GM18909 (cell line): ENCODE results near the gene HID1.
"Not testable (repeated sequence)": the region's sequence is repeated elsewhere in the genome, so short reads cannot be mapped to it uniquely, and the experiment has no call there.

Experiments
- ATAC-seq: cut with Tn5 transposase; IDR thresholded peaks from one replicate; pipeline ENCODE4 v1.9.1; 2021; ENCODE audit warnings: mild to moderate bottlenecking; ENCODE audit not compliant: unreplicated experiment, poor library complexity

HID1 gene

DNA sequence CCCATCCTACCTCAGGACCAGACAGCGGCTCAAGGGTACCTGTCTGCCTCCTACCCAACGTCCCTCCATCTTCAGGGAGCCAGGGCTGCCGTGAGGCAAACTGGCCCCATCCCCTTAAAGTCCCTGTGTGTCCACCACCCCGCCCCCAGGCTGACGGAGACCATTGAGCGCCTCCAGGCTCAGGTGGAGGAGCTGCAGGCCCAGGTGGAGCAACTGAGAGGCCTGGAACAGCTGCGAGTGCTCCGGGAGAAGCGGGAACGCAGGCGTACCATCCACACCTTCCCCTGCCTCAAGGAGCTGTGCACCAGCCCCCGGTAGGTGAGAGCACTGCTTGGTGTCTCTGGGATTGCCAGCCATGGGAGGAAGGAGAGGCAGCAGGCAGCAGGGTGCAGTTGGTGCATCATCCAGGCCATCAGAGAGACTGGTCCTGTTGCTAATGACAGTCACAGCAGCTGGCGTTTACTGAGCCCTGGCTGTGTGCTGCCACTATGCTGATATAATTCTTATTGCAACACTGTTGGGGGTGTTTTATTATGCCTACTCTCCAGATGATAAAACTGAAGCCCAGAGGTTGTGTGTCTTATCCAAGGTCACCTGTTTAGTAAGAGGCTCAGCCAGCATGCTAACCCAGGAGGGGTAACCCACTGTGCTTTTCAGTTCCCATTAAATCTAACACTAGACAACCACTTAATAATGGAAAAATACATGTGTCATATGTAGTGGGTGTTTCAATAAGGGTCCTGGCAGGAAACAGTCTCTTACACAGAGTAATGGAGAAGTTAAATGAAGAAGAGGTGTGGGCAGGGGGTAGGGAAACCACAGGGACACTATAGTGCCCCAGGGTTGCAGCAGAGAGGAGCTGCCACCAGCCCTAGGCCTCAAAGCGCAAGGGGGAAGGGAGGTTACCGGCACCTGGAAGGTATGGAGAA is 29.6 kb upstream of the HID1 start:
- ATAC-seq, result no peak

DNA sequence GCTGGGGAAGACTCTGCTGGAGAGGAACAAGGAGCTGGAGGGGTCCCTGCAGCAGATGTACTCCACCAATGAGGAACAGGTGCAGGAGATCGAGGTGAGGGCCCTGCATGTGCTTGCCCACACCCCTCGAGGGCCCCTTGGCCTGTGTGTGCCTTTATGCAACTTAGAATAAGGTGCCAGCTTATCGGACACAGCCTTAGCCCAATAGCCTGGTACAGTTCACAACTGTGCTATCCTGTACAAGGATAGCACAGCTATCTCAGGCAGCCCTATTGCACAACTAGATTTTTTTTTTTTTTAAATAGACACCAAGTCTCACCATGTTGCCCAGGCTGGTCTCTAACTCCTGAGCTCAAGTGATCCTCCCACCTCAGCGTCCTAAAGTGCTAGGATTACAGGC is 27.0 kb upstream of the HID1 start:
- no peak for ATAC-seq

DNA sequence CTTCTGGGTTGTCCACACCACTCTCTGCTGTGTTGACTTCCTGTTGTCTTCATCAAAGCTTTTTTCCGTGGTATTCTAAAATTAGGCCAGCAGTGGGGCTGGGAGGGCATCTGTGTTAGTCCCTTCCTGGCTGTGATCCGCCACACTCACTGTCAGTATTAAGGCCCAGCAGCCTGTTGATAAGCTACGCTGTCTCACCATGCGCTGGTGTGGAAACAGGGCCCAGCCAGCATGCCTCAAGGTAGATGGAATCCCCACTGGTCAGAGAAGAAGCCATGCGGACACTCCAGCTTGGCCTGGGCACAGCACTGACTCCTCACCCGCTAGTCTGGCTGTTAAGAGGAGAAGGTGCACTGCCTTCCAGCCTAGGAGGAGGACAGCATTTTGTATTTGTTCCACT is 26.2 kb upstream of the HID1 start:
- ATAC-seq, result no peak

DNA sequence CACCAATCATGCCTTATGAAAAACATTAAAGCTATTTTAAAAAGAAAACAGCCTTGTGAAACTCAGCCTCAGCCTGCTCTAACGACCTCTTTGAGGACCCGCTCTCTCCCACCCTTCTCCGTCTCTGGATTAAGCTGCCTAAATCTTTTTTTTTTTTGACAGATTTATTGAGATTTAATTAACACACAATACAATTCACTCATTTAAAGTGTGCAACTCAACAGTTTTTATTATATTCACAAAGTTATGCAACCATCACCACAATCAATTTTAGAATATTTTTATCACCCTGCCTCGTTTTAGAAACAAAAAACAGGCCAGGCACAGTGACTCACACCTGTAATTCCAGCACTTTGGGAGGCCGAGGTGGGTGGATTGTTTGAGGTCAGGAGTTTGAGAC is 23.3 kb upstream of the HID1 start:
- ATAC-seq, result no peak

DNA sequence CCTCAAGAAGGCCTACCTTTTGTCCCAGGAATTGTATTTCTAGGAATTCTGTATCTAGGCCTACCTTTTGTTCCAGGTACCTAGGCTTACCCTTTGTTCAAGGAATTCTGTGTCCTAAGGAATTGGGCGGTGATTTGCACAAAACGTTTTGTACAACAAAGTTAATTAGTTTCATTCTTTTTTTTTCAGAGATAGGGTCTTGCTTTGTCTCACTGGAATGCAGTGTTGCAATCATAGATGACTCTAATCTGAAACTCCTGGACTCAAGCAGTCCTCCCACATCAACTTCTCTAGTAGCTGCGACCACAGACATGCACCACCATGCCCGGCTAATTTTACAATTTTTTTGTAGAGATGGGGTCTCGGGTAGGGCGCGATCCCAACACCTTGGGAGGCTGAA is 21.9 kb upstream of the HID1 start:
- no peak for ATAC-seq

DNA sequence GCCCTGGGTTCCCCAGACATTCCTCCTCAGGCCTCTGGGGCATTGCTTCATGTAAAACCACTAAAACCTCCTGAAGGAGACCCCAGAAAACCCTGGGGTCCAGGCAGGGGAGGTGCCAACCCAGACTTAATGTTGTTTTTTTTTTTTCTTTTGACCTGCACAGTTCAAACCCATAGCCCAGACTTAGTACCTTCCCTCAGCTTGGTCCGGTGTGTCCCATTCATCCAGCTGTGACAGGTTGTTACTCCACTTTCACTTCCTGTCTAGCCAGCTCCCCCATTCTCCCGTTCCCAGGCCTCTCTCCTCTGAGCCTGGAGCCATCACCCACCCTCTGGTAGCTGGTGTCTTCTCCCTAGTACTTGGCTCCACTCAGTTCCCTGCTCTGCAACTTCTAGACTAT is 19.7 kb upstream of the HID1 start:
- no peak for ATAC-seq

DNA sequence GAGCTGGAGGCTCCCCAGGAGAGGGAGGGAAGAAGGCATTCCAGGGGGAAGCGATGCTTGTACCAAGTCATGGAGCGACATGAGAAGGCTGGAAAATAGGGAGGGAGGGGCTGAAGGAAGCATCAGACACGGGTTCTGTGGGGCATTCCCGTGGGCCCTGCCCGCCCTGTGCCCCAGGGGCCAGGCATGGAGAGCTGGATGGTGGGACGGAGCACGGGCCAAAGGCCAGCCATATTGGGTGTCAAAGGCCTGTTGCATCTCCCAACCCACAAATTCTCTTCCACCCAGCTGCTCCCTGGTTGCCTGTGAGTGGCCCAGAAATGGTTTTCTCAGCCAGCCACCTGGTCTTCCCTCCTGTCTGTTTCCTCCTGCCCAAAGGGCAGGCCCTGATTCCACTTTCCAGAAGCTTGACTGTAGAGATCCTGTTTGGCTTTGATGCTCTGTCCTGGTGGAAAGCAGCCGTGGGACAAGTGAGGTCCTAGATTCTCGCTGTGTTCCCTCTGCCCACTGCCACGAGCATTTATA is 18.1 kb upstream of the HID1 start:
- ATAC-seq, result no peak

DNA sequence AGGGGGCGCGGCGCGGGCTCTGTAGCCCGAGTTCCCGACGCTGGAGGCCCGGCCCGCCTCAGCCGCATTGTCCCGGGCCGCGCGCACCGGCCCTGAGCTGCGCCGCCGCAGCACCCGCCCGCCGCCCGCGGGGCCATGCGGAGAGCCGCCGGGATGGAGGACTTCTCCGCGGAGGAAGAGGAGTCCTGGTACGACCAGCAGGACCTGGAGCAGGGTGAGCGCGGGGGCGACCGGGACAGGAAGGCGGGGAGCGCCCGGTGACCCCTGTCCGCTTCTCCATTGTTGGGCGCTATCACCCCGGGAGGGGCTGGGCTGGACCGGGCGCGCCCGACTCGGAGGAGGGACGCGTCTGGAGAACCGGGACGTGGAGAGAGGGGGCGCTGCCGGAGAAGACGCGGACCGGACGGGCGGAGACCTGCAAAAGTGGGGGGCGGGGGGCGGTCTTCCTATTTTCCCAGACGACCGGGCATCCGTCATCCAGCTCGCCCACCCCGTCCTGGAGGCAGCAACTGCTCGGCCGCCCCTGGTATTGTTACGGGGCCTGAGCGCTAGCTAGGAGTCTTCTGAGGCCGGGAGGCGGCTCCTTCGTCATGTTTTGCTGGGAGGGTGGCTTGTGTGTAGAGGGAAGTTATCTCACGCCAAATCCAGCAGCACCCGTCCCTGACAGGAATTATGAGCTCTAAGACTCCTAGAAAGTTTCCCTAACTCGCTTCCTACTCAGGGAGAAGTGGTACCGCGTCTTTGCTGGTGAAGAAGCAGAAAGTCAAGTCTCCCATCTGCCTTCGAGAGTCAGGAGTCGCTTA is 15.6 kb upstream of the HID1 start:
- peak; percentile 33 for ATAC-seq

DNA sequence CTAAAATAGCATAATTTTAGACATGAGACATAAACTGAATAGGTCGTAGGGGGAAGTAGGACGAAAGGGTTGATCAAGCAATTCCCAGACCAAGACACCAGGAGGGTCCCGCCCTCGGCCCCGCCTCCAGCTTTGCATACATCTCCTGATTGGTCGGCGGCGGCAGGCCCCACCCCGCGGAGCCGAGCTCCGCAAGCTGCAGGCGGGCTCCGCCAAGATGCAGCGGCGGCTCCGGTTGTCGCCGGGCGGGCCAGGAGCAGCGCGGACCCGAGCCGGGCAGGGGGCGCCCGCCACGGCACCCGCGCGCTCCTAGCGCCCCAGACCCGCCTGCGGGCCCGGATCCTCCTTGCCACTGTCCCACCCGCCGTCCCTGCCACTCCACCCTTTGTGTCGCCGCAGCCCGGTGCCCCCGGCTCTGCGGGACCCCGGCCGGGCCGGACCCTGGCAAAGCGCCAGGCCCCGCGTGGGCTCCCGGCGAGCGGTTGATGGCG is 14.9 kb upstream of the HID1 start, which contains the start of gene CDR2L:
TSS of gene CDR2L (plus strand) at position 215 of the 491 bp plus-strand sequence. CDS start 412 bp downstream, outside the sequence.
- ATAC-seq, result peak; percentile 85

DNA sequence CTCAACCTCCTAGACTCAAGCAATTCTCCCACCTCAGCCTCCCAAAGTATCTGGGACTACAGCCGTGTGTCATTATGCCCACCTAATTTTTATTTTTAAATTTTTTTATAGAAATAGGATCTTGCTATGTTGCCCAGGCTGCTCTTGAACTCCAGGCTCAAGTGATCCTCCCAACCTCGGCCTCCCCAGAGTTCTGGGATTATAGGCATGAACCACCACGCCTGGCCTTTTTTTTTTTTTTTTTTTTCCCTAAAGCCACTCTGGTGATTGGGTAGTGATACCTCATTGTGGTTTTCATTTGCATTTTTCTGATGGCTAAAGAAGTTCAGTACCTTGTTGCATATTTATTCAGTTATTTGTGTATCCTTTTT is 13.6 kb upstream of the HID1 start:
- ATAC-seq, result no peak

DNA sequence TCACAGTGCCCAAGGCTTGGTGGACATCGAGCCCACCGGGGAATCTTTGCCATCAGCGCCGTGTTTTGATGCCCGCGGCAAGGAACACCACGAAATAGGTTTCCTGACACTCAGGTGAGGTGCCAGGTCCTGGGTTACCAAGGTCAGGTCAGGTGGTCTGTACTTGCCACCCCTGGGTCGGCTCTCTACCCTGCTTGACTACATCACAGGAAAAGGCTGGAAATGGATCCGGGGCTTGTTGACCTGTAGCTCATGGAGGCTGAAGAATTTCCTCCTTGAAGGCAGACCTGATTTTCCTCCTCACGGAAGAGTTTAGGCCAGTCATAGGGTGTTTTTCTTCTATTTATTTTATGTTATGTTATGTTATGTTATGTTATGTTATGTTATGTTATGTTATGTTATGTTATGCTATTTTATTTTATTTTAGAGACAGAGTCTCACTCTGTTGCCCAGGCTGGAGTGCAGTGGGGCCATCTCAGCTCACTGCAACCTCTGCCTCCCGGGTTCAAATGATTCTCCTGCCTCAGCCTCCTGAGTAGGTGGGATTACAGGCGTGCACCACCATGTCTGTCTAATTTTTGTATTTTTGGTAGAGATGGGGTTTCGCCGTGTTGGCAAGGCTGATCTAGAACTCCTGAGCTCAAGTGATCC is 10.2 kb upstream of the HID1 start:
- not testable (repeated sequence) for ATAC-seq

DNA sequence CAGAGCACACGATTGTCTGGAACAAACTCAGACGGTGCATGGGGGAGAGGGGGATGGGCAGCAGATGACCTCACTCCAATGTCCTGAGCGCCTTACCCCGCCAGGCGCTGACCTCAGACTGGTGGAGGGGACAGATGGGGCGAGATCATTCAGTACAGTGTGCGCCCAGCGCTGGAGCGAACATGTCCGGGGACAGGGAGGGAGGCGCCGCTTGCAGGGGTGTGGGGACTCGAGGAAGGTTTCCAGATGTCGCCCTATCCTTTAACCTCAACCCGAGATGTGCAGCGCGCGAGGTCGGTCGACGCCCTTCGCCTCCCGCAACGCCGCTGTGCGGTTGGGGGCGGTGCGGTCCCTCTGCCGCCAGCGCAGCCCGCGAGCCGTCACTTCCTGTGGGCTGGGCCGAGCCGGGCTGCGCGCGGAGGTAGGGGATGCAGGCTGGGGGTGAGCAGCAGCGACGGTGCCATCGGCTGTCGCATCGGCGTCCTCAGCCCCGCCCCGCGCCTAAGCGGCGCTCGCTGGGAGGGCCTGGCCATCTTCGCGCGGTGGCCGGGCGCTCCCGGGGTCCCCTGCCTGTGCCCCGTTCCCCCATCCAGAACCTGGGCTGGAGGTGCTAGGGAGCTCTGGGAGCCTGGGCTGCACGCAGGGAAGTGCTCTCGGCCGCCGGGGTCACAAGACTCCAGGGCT is 9.6 kb upstream of the HID1 start:
- ATAC-seq, result peak; percentile 65

DNA sequence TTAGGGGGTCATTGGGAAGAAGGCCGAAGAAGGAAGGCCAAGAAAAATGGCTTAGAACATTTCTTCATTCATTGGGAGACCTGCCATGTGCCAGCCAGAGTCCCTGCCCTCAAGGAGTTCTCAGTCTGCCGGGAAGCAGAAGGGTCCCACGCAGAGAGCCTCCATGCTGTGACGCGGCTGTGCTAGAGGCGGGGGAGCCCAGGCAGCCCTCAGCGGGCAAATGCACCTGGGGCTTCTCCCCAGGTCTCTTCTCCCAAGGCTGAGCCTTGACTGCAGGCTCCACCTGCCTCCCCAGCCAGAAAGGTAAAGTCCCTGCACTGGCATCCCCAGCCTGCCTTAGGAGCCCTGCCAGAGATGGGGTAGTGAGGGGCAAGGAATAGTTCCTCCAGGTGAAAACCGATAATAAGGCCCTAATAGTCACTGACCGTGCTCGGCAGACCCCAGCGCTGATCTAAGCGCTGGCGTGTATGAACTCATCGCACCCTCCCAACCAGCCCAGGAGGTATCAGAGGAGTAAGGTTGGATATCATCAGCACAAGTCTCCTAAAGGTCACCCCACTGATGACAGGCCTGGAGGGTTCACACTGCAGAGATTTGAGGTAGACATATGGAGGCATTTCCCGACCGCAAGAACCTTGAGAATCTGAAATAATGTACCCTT is 8.9 kb upstream of the HID1 start:
- no peak for ATAC-seq

DNA sequence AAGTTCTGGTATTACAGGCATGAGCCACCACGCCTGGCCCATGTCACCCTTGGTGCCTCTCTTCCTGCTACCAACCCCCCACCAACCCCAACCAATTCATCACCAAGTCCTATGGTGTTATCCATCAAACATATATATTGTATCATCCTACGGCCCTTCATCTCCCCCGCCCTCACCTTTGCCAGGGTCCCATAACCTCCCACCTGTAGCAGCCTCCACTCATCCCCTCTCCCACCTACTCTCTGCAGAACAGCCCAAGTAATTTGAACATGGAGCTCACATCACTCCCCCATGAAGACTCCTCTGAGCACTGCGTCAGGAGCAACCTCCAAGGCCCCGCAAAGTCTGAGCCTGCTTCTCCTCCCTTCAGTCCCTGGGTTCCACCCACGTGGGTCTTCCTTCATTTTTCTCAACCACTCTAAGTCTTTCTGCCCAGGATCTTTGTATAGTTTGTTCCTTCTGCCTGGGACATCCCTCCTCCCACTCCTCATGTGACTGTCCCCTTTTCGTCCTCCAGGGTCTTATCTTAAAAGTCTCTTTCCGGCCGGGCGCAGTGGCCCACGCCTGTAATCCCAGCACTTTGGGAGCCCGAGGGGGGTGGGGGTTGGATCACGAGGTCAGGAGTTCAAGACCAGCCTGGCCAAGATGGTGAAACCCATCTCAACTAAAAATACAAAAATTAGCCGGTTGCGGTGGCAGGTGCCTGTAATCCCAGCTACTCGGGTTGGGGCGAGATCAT is 7.0 kb upstream of the HID1 start:
- ATAC-seq, result no peak

DNA sequence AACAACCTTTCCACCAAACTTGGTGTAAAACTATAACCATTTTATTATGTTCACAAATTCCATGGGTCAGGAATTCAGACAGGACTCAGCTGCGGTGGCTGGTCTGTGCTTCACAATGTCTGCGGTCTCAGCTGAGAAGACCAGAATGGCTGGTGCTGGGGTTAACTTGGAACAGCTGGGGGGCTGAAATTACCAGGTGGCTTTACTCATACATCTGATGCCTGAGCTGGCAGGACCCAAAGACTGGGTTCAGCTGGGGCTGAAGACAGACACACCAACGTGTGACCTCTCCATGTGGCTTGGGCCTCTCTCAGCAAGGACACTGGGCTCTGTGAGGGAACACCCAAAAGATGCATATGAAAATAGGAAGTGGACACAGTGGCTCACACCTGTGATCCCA is 5.7 kb upstream of the HID1 start:
- ATAC-seq, result no peak

DNA sequence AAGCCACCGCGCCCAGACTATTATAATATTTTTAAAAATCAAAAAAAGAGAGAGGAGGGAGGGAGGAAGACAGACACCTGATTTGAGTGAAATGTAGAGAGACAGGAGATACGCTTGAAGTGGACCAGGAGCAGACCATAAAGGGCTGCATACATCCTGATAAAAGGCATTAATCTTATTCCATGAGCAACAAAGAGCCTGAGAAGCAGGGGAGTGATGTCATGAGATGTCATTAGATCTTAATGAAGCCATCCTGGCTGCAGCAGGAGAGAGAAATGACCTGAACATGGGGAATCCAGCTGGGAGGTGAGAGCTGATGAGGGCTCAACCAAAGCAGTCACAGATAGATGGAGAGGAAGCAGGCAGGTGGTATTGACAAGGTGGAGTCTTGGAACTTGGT is 5.2 kb upstream of the HID1 start:
- no peak for ATAC-seq

DNA sequence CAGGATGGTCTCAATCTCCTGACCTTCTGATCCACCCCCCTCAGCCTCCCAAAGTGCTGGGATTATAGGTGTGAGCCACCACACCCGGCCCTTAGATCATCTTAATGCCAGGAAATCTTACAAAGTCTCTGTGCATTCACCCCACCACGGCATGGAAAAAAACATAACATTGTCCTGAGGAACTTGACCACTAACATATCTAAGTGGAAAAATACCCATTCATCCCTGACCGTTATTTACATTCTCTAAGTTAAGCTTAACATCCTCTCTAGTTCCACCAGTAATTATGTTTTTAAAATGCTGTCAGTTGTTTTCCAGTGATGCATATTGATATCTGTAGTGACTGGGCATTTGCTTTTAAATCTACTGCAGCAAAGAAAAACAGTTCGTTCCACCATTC is 3.4 kb upstream of the HID1 start:
- ATAC-seq, result no peak

DNA sequence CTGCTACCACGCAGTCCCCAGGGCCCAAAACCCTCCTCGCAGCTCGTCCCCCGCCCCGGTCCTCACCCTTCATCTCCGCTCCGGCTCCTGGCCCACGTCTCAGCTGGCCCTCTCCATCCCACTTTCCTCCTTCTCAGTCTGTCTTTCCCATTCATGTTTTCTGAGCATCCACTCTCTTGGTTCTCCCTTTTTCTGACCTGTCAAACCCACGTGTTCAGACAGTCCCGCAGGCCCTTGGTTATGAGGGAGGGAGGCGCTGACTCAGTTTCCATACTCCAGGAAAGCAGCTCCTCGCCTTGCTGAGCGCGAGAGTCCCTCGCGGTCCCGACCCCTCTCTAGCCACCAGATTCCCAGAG is 392 bp upstream of the HID1 start:
- ATAC-seq, result no peak

DNA sequence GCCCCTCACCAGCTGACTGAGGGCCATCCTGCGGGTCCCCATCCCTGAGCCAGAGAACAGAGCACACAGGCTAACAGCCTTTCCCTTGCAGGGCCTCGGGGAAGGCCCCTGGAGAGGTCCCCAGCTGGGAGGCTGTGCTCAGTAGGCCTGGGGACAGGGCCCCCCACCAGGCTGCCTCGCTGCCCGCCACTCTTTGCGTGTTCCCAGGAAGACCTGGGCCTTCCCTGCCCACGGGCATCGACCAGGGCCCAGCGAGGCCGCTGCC is 785 bp downstream of the HID1 start:
- no peak for ATAC-seq
